ENCODE measurements around the gene BPIFB1.

Gene BPIFB1

DNA sequence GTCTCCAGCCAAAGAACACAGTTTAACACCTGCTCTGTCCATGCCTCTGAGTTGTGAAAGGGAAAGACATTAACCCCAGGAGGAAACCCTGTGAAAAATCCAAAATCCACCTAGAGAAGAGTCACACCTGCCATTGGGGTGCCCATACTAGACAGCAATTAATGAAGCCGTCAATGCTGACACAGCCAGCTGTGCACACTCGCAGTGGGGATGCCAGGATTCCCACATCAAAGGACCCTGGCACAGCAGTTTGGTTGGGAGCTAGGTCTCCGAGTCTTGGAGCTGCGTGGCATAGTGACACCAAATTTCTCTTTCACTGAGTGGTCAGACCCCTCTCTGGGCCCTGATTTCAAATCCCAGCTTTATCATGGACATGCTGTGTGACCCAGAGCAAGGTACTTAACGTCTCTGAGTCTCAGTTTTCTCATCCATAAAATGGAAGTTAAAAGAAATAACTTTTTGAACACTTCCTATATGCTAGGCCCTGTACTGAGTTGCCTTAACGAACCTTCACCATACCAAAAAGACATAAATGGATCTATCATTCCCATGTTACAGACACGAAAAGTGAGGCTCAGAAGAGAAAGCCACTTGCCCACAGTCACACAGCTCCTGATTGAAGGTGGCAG lies 30.8 kb downstream of the BPIFB1 start:
- Histone ChIP-seq H3K27me3 (ENCODE audit: low read length) (no peaks in the 10 kb centered on the region), H3K4me2 (ENCODE audit: low read depth, low read length, poor library complexity, severe bottlenecking) (no peak overlapping the region), H3K9ac (ENCODE audit: low read length) (no peak overlapping the region), H3K9me2 (replicated peaks; ENCODE audit: insufficient read depth, low read length) (no peaks in the 10 kb centered on the region), H3K9me3 (ENCODE audit: insufficient read depth, low read length) (no peaks in the 10 kb centered on the region), H3K79me2 (ENCODE audit: insufficient read depth, low read length) (no peaks in the 10 kb centered on the region), H3K36me3 (ENCODE audit: low read length) (no peaks in the 10 kb centered on the region), H3K27ac (ENCODE audit: low read depth, low read length) (no peak overlapping the region), H4K20me1 (ENCODE audit: low read depth, low read length) (no peaks in the 10 kb centered on the region), H3K4me3 (ENCODE audit: insufficient read depth, low read length, poor library complexity, severe bottlenecking) (no peak overlapping the region), H2AFZ (ENCODE audit: low read depth, low read length, severe bottlenecking) (no peak overlapping the region), H3F3A (ENCODE audit: insufficient read depth) (no peaks in the 10 kb centered on the region)
- no peak for TF ChIP-seq EZH2phosphoT487 (conservative IDR thresholded peaks at IDR 0.05; ENCODE audit: low read length)
- TF ChIP-seq, protein P1, sequence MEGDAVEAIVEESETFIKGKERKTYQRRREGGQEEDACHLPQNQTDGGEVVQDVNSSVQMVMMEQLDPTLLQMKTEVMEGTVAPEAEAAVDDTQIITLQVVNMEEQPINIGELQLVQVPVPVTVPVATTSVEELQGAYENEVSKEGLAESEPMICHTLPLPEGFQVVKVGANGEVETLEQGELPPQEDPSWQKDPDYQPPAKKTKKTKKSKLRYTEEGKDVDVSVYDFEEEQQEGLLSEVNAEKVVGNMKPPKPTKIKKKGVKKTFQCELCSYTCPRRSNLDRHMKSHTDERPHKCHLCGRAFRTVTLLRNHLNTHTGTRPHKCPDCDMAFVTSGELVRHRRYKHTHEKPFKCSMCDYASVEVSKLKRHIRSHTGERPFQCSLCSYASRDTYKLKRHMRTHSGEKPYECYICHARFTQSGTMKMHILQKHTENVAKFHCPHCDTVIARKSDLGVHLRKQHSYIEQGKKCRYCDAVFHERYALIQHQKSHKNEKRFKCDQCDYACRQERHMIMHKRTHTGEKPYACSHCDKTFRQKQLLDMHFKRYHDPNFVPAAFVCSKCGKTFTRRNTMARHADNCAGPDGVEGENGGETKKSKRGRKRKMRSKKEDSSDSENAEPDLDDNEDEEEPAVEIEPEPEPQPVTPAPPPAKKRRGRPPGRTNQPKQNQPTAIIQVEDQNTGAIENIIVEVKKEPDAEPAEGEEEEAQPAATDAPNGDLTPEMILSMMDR (IDR thresholded peaks at IDR 0.05; ENCODE audit: insufficient read depth, low read length, poor library complexity, severe bottlenecking): no peak

DNA sequence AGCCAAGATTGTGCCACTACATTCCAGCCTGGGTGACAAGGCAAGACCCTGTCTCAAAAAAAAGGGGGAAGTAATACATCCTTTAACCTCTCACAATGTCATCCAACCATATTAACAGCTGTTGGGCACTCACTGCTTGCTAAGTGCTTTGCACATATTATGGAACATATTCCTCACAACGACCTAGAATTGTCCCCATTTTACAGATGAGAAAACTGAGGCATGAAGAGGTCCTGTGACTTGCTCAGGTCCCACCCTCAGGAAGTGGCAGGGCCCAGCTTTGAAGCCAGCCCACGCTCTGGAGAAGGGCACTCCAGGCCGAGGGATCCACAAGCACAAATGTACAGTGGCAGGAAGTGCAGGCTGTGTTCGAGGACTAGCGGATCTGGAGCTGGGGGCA lies 33.3 kb downstream of the BPIFB1 start:
- Histone ChIP-seq H3K9me3 (ENCODE audit: insufficient read depth, low read length) (no peaks in the 10 kb centered on the region), H3K9me2 (replicated peaks; ENCODE audit: insufficient read depth, low read length) (no peaks in the 10 kb centered on the region), H2AFZ (ENCODE audit: low read depth, low read length, severe bottlenecking) (no peak overlapping the region), H3K27ac (ENCODE audit: low read depth, low read length) (no peak overlapping the region), H3K4me2 (ENCODE audit: low read depth, low read length, poor library complexity, severe bottlenecking) (no peak overlapping the region), H3K36me3 (ENCODE audit: low read length) (no peaks in the 10 kb centered on the region), H4K20me1 (ENCODE audit: low read depth, low read length) (no peaks in the 10 kb centered on the region), H3K27me3 (ENCODE audit: low read length) (no peaks in the 10 kb centered on the region), H3F3A (ENCODE audit: insufficient read depth) (no peaks in the 10 kb centered on the region), H3K79me2 (ENCODE audit: insufficient read depth, low read length) (no peaks in the 10 kb centered on the region), H3K9ac (ENCODE audit: low read length) (no peak overlapping the region), H3K4me3 (ENCODE audit: insufficient read depth, low read length, poor library complexity, severe bottlenecking) (no peak overlapping the region)
- TF ChIP-seq EZH2phosphoT487 (conservative IDR thresholded peaks at IDR 0.05; ENCODE audit: low read length): no peak
- TF ChIP-seq, protein P1 (IDR thresholded peaks at IDR 0.05; ENCODE audit: insufficient read depth, low read length, poor library complexity, severe bottlenecking): no peak

DNA sequence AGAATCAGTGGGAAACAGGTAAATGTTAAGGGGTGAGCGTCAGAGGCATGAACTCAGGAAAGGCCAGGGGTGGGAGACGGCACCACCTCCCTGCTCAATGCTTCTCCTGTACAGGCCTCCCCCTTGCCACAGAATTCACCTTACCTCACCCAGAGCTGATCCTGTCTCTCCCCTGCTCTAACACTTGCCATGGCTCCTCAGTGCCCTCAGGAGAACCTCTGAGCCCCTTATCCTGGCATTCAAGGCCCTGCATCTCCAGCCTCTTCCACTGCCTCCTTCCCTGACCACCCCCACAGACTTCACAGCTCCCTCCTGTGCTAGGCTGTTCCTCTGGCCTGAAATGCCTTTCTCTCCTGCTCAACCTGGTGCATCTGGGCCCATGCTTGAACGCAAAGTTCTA lies 33.9 kb downstream of the BPIFB1 start:
- no peaks in the 10 kb centered on the region for H3K27me3 ChIP-seq (ENCODE audit: low read length)
- no peaks in the 10 kb centered on the region for H3K9me3 ChIP-seq (ENCODE audit: insufficient read depth, low read length)

More for the DNA sequence above, 33.9 kb downstream of the BPIFB1 start:
- Histone ChIP-seq H3K79me2 (ENCODE audit: insufficient read depth, low read length) (no peaks in the 10 kb centered on the region), H3K9ac (ENCODE audit: low read length) (no peak overlapping the region), H2AFZ (ENCODE audit: low read depth, low read length, severe bottlenecking) (no peak overlapping the region), H3F3A (ENCODE audit: insufficient read depth) (no peaks in the 10 kb centered on the region), H3K4me3 (ENCODE audit: insufficient read depth, low read length, poor library complexity, severe bottlenecking) (no peak overlapping the region), H3K27ac (ENCODE audit: low read depth, low read length) (no peak overlapping the region), H3K36me3 (ENCODE audit: low read length) (no peaks in the 10 kb centered on the region), H3K4me2 (ENCODE audit: low read depth, low read length, poor library complexity, severe bottlenecking) (no peak overlapping the region), H4K20me1 (ENCODE audit: low read depth, low read length) (no peaks in the 10 kb centered on the region), H3K9me2 (replicated peaks; ENCODE audit: insufficient read depth, low read length) (no peaks in the 10 kb centered on the region)
- TF ChIP-seq, protein P1 (IDR thresholded peaks at IDR 0.05; ENCODE audit: insufficient read depth, low read length, poor library complexity, severe bottlenecking): no peak
- TF ChIP-seq EZH2phosphoT487 (conservative IDR thresholded peaks at IDR 0.05; ENCODE audit: low read length): no peak
